ENCODE data around the gene NOTCH1.

- TF ChIP-seq POLR2A (IDR thresholded peaks at IDR 0.05), result no peak
- TF ChIP-seq, protein P1, sequence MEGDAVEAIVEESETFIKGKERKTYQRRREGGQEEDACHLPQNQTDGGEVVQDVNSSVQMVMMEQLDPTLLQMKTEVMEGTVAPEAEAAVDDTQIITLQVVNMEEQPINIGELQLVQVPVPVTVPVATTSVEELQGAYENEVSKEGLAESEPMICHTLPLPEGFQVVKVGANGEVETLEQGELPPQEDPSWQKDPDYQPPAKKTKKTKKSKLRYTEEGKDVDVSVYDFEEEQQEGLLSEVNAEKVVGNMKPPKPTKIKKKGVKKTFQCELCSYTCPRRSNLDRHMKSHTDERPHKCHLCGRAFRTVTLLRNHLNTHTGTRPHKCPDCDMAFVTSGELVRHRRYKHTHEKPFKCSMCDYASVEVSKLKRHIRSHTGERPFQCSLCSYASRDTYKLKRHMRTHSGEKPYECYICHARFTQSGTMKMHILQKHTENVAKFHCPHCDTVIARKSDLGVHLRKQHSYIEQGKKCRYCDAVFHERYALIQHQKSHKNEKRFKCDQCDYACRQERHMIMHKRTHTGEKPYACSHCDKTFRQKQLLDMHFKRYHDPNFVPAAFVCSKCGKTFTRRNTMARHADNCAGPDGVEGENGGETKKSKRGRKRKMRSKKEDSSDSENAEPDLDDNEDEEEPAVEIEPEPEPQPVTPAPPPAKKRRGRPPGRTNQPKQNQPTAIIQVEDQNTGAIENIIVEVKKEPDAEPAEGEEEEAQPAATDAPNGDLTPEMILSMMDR (IDR thresholded peaks at IDR 0.05), result no peak
Observed at GRCh38 chr9:136588663-136589464, 43.0 kb upstream of the NOTCH1 start.
